Heart left ventricle (tissue), 16 donors: ENCODE data around the gene SRSF6. TPM values are rescaled to one million over a fixed set of nuclear protein-coding genes. Genes with fewer than 3 reads are reported as not detected.

Experiments used
- ATAC-seq, 4 donors: fragments of 200-7000 bp; cut with Tn5 transposase; one replicate each; pipeline ENCODE4 v1.9.1; 2020 to 2022; ENCODE audit warnings: moderate library complexity in 4 of 4, mild to moderate bottlenecking in 3 of 4, moderate number of reproducible peaks in 1 of 4
- DNase-seq, 5 donors: peaks; one replicate each; pipeline ENCODE4 v3.0.0-alpha.2; 2020
- H3K27ac ChIP-seq, 12 donors: fragments of 200-600 bp; sonication (generic) in 4 of 12; one replicate each; pipeline versions ENCODE4 v1.5.0 to v1.8.0; 2016 to 2022; ENCODE audit warnings: mild to moderate bottlenecking in 2 of 12
- H3K27me3 ChIP-seq, 9 donors: fragments of 200-600 bp; sonication (generic) in 2 of 9; one replicate each; pipeline versions ENCODE4 v1.5.1 to v1.8.0; 2016 to 2022; ENCODE audit warnings: mild to moderate bottlenecking in 3 of 9
- H3K36me3 ChIP-seq, 9 donors: fragments of 200-600 bp; sonication (generic) in 2 of 9; one replicate each; pipeline versions ENCODE4 v1.5.0 to v1.8.0; 2018 to 2022; ENCODE audit warnings: mild to moderate bottlenecking in 2 of 9
- H3K4me1 ChIP-seq, 12 donors: fragments of 200-600 bp; sonication (generic) in 4 of 12; one replicate each; pipeline versions ENCODE4 v1.5.0 to v1.8.0; 2016 to 2022; ENCODE audit warnings: mild to moderate bottlenecking in 3 of 12
- H3K4me3 ChIP-seq, 12 donors: fragments of 200-600 bp; sonication (generic) in 4 of 12; one replicate each; pipeline versions ENCODE4 v1.5.0 to v1.8.0; 2017 to 2022; ENCODE audit warnings: mild to moderate bottlenecking in 9 of 12, moderate library complexity in 4 of 12
- H3K9me3 ChIP-seq, 12 donors: fragments of 200-600 bp; sonication (generic) in 4 of 12; one replicate each; pipeline versions ENCODE4 v1.5.0 to v1.8.0; 2016 to 2022; ENCODE audit warnings: mild to moderate bottlenecking in 1 of 12
- CTCF ChIP-seq, 12 donors: fragments of 200-600 bp; sonication (generic) in 4 of 12; IDR thresholded peaks; one replicate each; pipeline versions ENCODE4 v1.5.0 to v1.8.0; 2018 to 2022; ENCODE audit warnings: antibody characterized with exemption in 12 of 12, mild to moderate bottlenecking in 5 of 12
- POLR2A ChIP-seq, 2 donors: fragments of 450-650 bp; IDR thresholded peaks; one replicate each; pipeline ENCODE4 v1.6.1; 2017; ENCODE audit warnings: antibody characterized with exemption in 2 of 2, mild to moderate bottlenecking in 2 of 2, moderate library complexity in 2 of 2
- WGBS, 4 donors: extraction: QIAGEN DNeasy Blood & Tissue Kit in 2 of 4; methylation state at CpG; one replicate each; pipeline versions ENCODE4 v1.1.5 to v1.1.7; 2013 to 2018; 5-methylcytosine and 5-hydroxymethylcytosine counted together
- intact Hi-C, 10 donors: fragments of 100-400 bp; cut with DNase I; formaldehyde crosslinking; loops; one replicate each; pipeline versions ENCODE4 v1.11.1 to v1.14.2; 2022
- polyA plus RNA-seq, 2 donors: library from polyadenylated mRNA; stranded (reverse); fragments of 200-250 nt; gene quantifications; one replicate each; pipeline ENCODE4 v1.2.3, GENCODE V29; 2013
- total RNA-seq, 9 donors: library from RNA; depleted of rRNA in 2 of 9; stranded (reverse); fragments of >200 nt in 2 of 9; fragmentation: NEBNext Ultra II Directional in 3 of 9; extraction: Animal tissue kit (Norgen Biotek cat#: 25700) in 3 of 9; gene quantifications; one replicate each; pipeline versions ENCODE4 v1.1.0 to v1.2.4, GENCODE V29; 2016 to 2023
- donor health status: ischemic (EF 13 %, LVEDD 7.1; RV severe dilation, severe dysfunction).
- donor health status: healthy with polysubstance abuse.
- donor health status: DM: no; HTN: yes; CAD: no.
- donor health status: DM: no; HTN: no; CAD: no.
- donor health status: ischemic (EF 25% LVEDD 6.9; RV normal size, moderate dysfunction).
- donor health status: ischemic (EF 25% LVEDD 5.7; RV mildly dilated, moderate dysfunction).
- donor health status: healthy.
- donor health status: DM: yes; HTN: yes; CAD: no.
- donor health status: ischemic (EF 35%, LVEDD 5.7; RV mildly dilated, moderate dysfunction).
- donor health status: nonischemic (EF 11% LVEDD 7.7; RV severe dilation, severe dysfunction).
- donor health status: DM: yes; HTN: yes; CAD: no.
- donor health status: PGD.
- donor health status: ischemic (EF 29% LVEDD 5.4; RV normal size, mild dysfunction).
- donor health status: nonischemic (EF 23%, LVEDD 6.1; RV moderate dilation, normal function).

SRSF6 gene
- total and polyA plus RNA-seq, 11 donors = 21.0 to 69.7 (median 44.8) TPM

- intact Hi-C loops = no loop called here
- Histone ChIP-seq H3K27me3 (no peaks in the 10 kb centered on the region), H3K4me1 (peaks cover 0 to 42% (median 24%) of the 10 kb centered on the region in 12 donors), H3K27ac (no peak overlapping the region), H3K9me3 (no peaks in the 10 kb centered on the region), H3K4me3 (peak overlapping the region in 1 of 12 donors; percentile 95), H3K36me3 (peaks cover 0 to 65% (median 64%) of the 10 kb centered on the region in 9 donors)
- DNase-seq (no peak), ATAC-seq (no peak)
- TF ChIP-seq POLR2A (IDR thresholded peaks at IDR 0.05) = no peak
- no peak for TF ChIP-seq CTCF (IDR thresholded peaks at IDR 0.05)
- 90 to 94% (median 90%) methylated on average over 23 of the region's 23 CpGs for WGBS, 4 donors
Observed at GRCh38 chr20:43460172-43460829, 2.6 kb downstream of the SRSF6 start.

GRCh38 chr20:43460830-43461200, 3.1 kb downstream of the SRSF6 start:
- intact Hi-C loops = no loop called here
- H3K36me3 ChIP-seq = peaks cover 0 to 70% (median 69%) of the 10 kb centered on the region in 9 donors

GRCh38 chr20:43461894-43462659, 4.4 kb downstream of the SRSF6 start:
- H3K9me3 ChIP-seq = no peaks in the 10 kb centered on the region
- H3K27me3 ChIP-seq = no peaks in the 10 kb centered on the region
- peaks cover 0 to 83% (median 80%) of the 10 kb centered on the region in 9 donors for H3K36me3 ChIP-seq
- DNase-seq (no peak), ATAC-seq (no peak)
- H3K27ac ChIP-seq = no peak overlapping the region
- intact Hi-C loops = no loop called here
- H3K4me1 ChIP-seq = peaks cover 0 to 37% (median 18%) of the 10 kb centered on the region in 12 donors
- TF ChIP-seq POLR2A (IDR thresholded peaks at IDR 0.05) (no peak), CTCF (IDR thresholded peaks at IDR 0.05) (no peak)
- WGBS, 4 donors = 88 to 92% (median 91%) methylated on average over 3 of the region's 3 CpGs
- H3K4me3 ChIP-seq = no peak overlapping the region

More at GRCh38 chr20:43460830-43461200, 3.1 kb downstream of the SRSF6 start:
- Histone ChIP-seq H3K27ac (no peak overlapping the region), H3K27me3 (no peaks in the 10 kb centered on the region), H3K4me3 (no peak overlapping the region), H3K9me3 (no peaks in the 10 kb centered on the region), H3K4me1 (peaks cover 0 to 42% (median 24%) of the 10 kb centered on the region in 12 donors)
- 90 to 94% (median 94%) methylated on average over 10 of the region's 10 CpGs for WGBS, 4 donors
- no peak for TF ChIP-seq POLR2A (IDR thresholded peaks at IDR 0.05)
- TF ChIP-seq CTCF (IDR thresholded peaks at IDR 0.05) = no peak
- no peak for DNase-seq
- ATAC-seq = no peak
